HepG2 (cell line): Measurements from ENCODE around the gene NAP1L4. TPM values are rescaled to one million over a fixed set of nuclear protein-coding genes. Genes with fewer than 3 reads are reported as not detected.
A peak's percentile ranks its signal among the peaks of the same experiment; 100 is the strongest.

Source experiments
- CHCHD3 ChIP-seq: sonication (generic); formaldehyde crosslinking; IDR thresholded peaks from 2 replicates; pipeline ENCODE4 v1.8.0; 2022; ENCODE audit warnings: mild to moderate bottlenecking, missing genetic modification reagents, moderate library complexity
- HMGA1 ChIP-seq: sonication (generic); formaldehyde crosslinking; conservative IDR thresholded peaks from 2 replicates; pipeline ENCODE4 v1.4.0; 2020; ENCODE audit warnings: missing genetic modification reagents
- POGZ ChIP-seq: sonication (generic); formaldehyde crosslinking; IDR thresholded peaks from 2 replicates; pipeline ENCODE4 v1.4.0; 2020; ENCODE audit warnings: mild to moderate bottlenecking, missing genetic modification reagents
- POLR2A ChIP-seq, 2 experiments: IDR thresholded peaks; 2 replicates each; pipeline ENCODE4 v1.6.1; 2011; ENCODE audit warnings: low read depth in 2 of 2, low read length in 2 of 2, mild to moderate bottlenecking in 1 of 2, moderate library complexity in 1 of 2; ENCODE audit not compliant: insufficient read depth in 1 of 2
- POLR2G ChIP-seq: fragments of 200-400 bp; formaldehyde crosslinking; IDR thresholded peaks from 2 replicates; pipeline ENCODE4 v1.6.1; 2018; ENCODE audit warnings: mild to moderate bottlenecking, low read depth, low read length, moderate library complexity
- TEAD3 ChIP-seq: optimal IDR thresholded peaks from 2 replicates; pipeline ENCODE3; 2016; ENCODE audit warnings: borderline replicate concordance
- ZBTB38 ChIP-seq: sonication (generic); formaldehyde crosslinking; IDR thresholded peaks from 2 replicates; pipeline ENCODE4 v1.5.1; 2020; ENCODE audit warnings: mild to moderate bottlenecking, missing genetic modification reagents
- ZNF30 ChIP-seq: sonication (generic); formaldehyde crosslinking; IDR thresholded peaks from 2 replicates; pipeline ENCODE4 v1.5.0; 2020; ENCODE audit warnings: mild to moderate bottlenecking, missing genetic modification reagents
- ZNF484 ChIP-seq: sonication (generic); formaldehyde crosslinking; IDR thresholded peaks from 2 replicates; pipeline ENCODE4 v1.5.1; 2020; ENCODE audit warnings: mild to moderate bottlenecking, low read depth, missing genetic modification reagents, borderline replicate concordance
- ZNF670 ChIP-seq: sonication (generic); formaldehyde crosslinking; IDR thresholded peaks from 2 replicates; pipeline ENCODE4 v1.8.0; 2022; ENCODE audit warnings: mild to moderate bottlenecking, missing genetic modification reagents, borderline replicate concordance
- ZNF746 ChIP-seq: sonication (generic); formaldehyde crosslinking; IDR thresholded peaks from 2 replicates; pipeline ENCODE4 v1.8.0; 2022; ENCODE audit warnings: mild to moderate bottlenecking, missing genetic modification reagents
- ZZZ3 ChIP-seq: sonication (generic); formaldehyde crosslinking; IDR thresholded peaks from 2 replicates; pipeline ENCODE4 v1.4.0; 2020; ENCODE audit warnings: missing genetic modification reagents, mild to moderate bottlenecking, borderline replicate concordance
- polyA plus RNA-seq, 8 experiments: library from polyadenylated mRNA; depleted of rRNA in 3 of 8; stranded (reverse) in 7 of 8; unstranded in 1 of 8; fragments of >200 nt; fragmentation: Illumina TruSeq in 4 of 8; extraction: Trizol in 4 of 8; gene quantifications; 2 replicates each; pipeline versions ENCODE4 v1.2.1 to v1.2.3, GENCODE V29; 2011 to 2016; ENCODE audit warnings: low read depth in 4 of 8, missing spikeins in 1 of 8, mixed read lengths in 1 of 8; ENCODE audit not compliant: insufficient read depth in 1 of 8
- total RNA-seq, 5 experiments: library from RNA; depleted of rRNA; stranded (reverse); fragments of >200 nt; fragmentation: Illumina TruSeq; extraction: Trizol; gene quantifications; 2 replicates each; pipeline ENCODE4 v1.2.3, GENCODE V29; 2016; ENCODE audit warnings: low read depth in 1 of 5
- TF ChIP-seq, protein P1 (sequence below): sonication (generic); formaldehyde crosslinking; IDR thresholded peaks from 2 replicates; pipeline ENCODE4 v1.8.0; 2022; ENCODE audit warnings: mild to moderate bottlenecking, missing genetic modification reagents; ENCODE audit not compliant: insufficient replicate concordance
- TF ChIP-seq, protein P2 (sequence below): sonication (generic); formaldehyde crosslinking; IDR thresholded peaks from 2 replicates; pipeline ENCODE4 v1.4.0; 2020; ENCODE audit warnings: missing genetic modification reagents, borderline replicate concordance
- TF ChIP-seq, protein P3 (sequence below): sonication (generic); formaldehyde crosslinking; IDR thresholded peaks from 2 replicates; pipeline ENCODE4 v1.8.0; 2023; ENCODE audit warnings: mild to moderate bottlenecking, missing genetic modification reagents
- TF ChIP-seq, protein P4 (sequence below): sonication (generic); formaldehyde crosslinking; IDR thresholded peaks from 2 replicates; pipeline ENCODE4 v1.8.1; 2022; ENCODE audit warnings: low read depth, mild to moderate bottlenecking, missing genetic modification reagents
- TF ChIP-seq, protein P5 (sequence below): sonication (generic); formaldehyde crosslinking; IDR thresholded peaks from 2 replicates; pipeline ENCODE4 v1.5.1; 2020; ENCODE audit warnings: mild to moderate bottlenecking, missing genetic modification reagents

NAP1L4 gene
- total and polyA plus RNA-seq, 2 of the 13 experiments (the other 11 are each of a cell fraction or from before 2014, with no cell fraction given) = 64.0 to 186 TPM

DNA sequence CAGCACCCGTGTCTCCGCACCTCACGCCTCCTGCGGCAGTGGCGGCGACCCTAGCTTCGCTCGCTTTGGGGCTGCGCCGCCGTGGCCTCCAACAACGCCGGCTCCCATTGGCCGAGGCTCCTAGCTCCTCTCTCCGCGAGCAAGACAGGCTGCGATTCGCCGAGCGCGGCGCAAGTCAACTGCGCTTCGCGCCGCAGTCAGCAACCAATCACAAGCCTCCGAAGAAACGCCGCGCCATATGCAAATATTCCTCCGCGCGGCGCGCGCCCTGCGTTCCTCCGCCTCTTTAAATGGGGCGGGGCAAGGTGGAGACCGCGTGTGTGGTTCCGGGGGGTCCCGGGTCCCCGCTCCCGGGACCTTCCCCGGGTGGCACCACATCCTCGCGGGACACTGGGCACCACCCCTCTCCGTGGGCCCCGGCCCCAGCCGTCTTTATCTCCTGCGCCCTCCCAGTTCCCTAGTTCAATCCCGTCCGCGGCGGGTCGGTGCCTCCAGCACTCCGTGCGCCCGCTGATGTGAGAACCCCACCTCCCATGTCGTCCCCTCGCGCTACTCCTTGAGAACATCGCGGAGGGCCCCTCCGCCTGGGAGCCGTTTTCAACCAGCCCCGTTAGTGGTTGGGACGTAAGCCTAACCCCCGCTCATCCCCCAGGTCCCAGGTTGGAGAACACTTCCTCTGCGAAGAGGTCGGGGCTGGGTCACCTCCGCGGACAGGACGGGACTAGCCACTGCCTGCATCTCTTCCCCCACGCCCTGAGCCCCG is at the start of gene NAP1L4 (continued):
- TF ChIP-seq, protein P1, sequence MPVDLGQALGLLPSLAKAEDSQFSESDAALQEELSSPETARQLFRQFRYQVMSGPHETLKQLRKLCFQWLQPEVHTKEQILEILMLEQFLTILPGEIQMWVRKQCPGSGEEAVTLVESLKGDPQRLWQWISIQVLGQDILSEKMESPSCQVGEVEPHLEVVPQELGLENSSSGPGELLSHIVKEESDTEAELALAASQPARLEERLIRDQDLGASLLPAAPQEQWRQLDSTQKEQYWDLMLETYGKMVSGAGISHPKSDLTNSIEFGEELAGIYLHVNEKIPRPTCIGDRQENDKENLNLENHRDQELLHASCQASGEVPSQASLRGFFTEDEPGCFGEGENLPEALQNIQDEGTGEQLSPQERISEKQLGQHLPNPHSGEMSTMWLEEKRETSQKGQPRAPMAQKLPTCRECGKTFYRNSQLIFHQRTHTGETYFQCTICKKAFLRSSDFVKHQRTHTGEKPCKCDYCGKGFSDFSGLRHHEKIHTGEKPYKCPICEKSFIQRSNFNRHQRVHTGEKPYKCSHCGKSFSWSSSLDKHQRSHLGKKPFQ (CRISPR knock-in tag) = no peak
- TF ChIP-seq POLR2G (peak; percentile 83), ZNF670 (no peak), CHCHD3 (CRISPR knock-in tag) (no peak), ZBTB38 (CRISPR knock-in tag) (peak; percentile 36; the same call in 1 of the 2 replicates), ZNF746 (0 out of 2 replicates have a peak, but pooled peaks have one; percentile 71), ZZZ3 (CRISPR knock-in tag) (0 out of 2 replicates have a peak, but pooled peaks have one; percentile 27), TEAD3 (CRISPR knock-in tag) (peak; percentile 60), POGZ (CRISPR knock-in tag) (peak; percentile 64; the same call in 1 of the 2 replicates), ZNF30 (CRISPR knock-in tag) (no peak), POLR2A (IDR thresholded peaks at IDR 0.05; ENCODE audit: insufficient read depth in 1 of 2, low read depth in 2 of 2, low read length in 2 of 2) (peak; percentile 69 to 83; a peak in 3 of 4 replicates), ZNF484 (CRISPR knock-in tag) (no peak), HMGA1 (CRISPR knock-in tag) (no peak)
- TF ChIP-seq, protein P2, sequence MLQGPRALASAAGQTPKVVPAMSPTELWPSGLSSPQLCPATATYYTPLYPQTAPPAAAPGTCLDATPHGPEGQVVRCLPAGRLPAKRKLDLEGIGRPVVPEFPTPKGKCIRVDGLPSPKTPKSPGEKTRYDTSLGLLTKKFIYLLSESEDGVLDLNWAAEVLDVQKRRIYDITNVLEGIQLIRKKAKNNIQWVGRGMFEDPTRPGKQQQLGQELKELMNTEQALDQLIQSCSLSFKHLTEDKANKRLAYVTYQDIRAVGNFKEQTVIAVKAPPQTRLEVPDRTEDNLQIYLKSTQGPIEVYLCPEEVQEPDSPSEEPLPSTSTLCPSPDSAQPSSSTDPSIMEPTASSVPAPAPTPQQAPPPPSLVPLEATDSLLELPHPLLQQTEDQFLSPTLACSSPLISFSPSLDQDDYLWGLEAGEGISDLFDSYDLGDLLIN (CRISPR knock-in tag) = no peak
- TF ChIP-seq, protein P3, sequence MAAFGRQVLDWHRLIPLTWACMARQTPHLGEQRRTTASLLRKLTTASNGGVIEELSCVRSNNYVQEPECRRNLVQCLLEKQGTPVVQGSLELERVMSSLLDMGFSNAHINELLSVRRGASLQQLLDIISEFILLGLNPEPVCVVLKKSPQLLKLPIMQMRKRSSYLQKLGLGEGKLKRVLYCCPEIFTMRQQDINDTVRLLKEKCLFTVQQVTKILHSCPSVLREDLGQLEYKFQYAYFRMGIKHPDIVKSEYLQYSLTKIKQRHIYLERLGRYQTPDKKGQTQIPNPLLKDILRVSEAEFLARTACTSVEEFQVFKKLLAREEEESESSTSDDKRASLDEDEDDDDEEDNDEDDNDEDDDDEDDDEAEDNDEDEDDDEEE (CRISPR knock-in tag) = peak; percentile 71
- TF ChIP-seq, protein P4, sequence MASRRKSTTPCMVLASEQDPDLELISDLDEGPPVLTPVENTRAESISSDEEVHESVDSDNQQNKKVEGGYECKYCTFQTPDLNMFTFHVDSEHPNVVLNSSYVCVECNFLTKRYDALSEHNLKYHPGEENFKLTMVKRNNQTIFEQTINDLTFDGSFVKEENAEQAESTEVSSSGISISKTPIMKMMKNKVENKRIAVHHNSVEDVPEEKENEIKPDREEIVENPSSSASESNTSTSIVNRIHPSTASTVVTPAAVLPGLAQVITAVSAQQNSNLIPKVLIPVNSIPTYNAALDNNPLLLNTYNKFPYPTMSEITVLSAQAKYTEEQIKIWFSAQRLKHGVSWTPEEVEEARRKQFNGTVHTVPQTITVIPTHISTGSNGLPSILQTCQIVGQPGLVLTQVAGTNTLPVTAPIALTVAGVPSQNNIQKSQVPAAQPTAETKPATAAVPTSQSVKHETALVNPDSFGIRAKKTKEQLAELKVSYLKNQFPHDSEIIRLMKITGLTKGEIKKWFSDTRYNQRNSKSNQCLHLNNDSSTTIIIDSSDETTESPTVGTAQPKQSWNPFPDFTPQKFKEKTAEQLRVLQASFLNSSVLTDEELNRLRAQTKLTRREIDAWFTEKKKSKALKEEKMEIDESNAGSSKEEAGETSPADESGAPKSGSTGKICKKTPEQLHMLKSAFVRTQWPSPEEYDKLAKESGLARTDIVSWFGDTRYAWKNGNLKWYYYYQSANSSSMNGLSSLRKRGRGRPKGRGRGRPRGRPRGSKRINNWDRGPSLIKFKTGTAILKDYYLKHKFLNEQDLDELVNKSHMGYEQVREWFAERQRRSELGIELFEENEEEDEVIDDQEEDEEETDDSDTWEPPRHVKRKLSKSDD (CRISPR knock-in tag) = peak; percentile 47; the same call in 1 of the 2 replicates
- TF ChIP-seq, protein P5, sequence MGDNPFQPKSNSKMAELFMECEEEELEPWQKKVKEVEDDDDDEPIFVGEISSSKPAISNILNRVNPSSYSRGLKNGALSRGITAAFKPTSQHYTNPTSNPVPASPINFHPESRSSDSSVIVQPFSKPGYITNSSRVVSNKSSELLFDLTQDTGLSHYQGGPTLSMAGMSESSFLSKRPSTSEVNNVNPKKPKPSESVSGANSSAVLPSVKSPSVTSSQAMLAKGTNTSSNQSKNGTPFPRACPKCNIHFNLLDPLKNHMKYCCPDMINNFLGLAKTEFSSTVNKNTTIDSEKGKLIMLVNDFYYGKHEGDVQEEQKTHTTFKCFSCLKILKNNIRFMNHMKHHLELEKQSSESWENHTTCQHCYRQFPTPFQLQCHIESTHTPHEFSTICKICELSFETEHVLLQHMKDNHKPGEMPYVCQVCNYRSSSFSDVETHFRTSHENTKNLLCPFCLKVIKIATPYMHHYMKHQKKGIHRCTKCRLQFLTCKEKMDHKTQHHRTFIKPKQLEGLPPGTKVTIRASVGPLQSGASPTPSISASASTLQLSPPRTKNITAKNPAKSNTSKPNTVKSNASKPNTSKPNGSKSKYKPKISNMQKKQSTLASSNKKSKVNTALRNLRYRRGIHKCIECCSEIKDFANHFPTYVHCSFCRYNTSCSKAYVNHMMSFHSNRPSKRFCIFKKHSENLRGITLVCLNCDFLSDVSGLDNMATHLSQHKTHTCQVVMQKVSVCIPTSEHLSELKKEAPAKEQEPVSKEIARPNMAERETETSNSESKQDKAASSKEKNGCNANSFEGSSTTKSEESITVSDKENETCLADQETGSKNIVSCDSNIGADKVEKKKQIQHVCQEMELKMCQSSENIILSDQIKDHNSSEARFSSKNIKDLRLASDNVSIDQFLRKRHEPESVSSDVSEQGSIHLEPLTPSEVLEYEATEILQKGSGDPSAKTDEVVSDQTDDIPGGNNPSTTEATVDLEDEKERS = 0 out of 2 replicates have a peak, but pooled peaks have one; percentile 26
